Osteoblast (primary cell): ENCODE results near the gene CD8B2. TPM values are rescaled to one million over a fixed set of nuclear protein-coding genes. Genes with fewer than 3 reads are reported as not detected.
"Not testable (repeated sequence)": the region's sequence is repeated elsewhere in the genome, so short reads cannot be mapped to it uniquely, and the experiment has no call there.

Experiments
- DNase-seq: peaks from one replicate; pipeline ENCODE4 v3.0.0; 2011; ENCODE audit warnings: low spot score, mixed read lengths; ENCODE audit not compliant: insufficient read length; ENCODE audit errors: missing footprints
- H2AFZ ChIP-seq: 2 replicates; pipeline ENCODE4 v1.6.0; 2011; ENCODE audit warnings: mild to moderate bottlenecking, low read length
- H3K27ac ChIP-seq: 2 replicates; pipeline ENCODE4 v1.5.1; 2011; ENCODE audit warnings: mild to moderate bottlenecking, low read depth, low read length, moderate library complexity
- H3K27me3 ChIP-seq: 2 replicates; pipeline ENCODE4 v1.6.0; 2012; ENCODE audit warnings: mild to moderate bottlenecking, control low read depth, inconsistent platforms, low read length, moderate library complexity; ENCODE audit not compliant: insufficient read depth
- H3K36me3 ChIP-seq: 2 replicates; pipeline ENCODE4 v1.5.1; 2011; ENCODE audit warnings: mild to moderate bottlenecking, low read length, control low read depth, moderate library complexity; ENCODE audit not compliant: insufficient read depth
- H3K4me1 ChIP-seq: 2 replicates; pipeline ENCODE4 v1.5.1; 2011; ENCODE audit warnings: mild to moderate bottlenecking, low read length, control low read depth, moderate library complexity; ENCODE audit not compliant: insufficient read depth
- H3K4me2 ChIP-seq: 2 replicates; pipeline ENCODE4 v1.6.0; 2011; ENCODE audit warnings: mild to moderate bottlenecking, low read length; ENCODE audit not compliant: insufficient read depth
- H3K4me3 ChIP-seq: fragments of 200-600 bp; sonication (generic); 3 replicates; pipeline ENCODE4 v1.5.1; 2012; ENCODE audit warnings: mild to moderate bottlenecking, low read length, inconsistent platforms; ENCODE audit not compliant: insufficient read depth
- H3K79me2 ChIP-seq: 2 replicates; pipeline ENCODE4 v1.6.0; 2012; ENCODE audit warnings: mild to moderate bottlenecking, low read length, control low read depth, inconsistent platforms; ENCODE audit not compliant: insufficient read depth
- H3K9me3 ChIP-seq: 2 replicates; pipeline ENCODE4 v1.5.1; 2011; ENCODE audit warnings: low read depth, low read length, control low read depth
- H4K20me1 ChIP-seq: 2 replicates; pipeline ENCODE4 v1.6.0; 2012; ENCODE audit warnings: mild to moderate bottlenecking, low read length, control low read depth; ENCODE audit not compliant: insufficient read depth
- total RNA-seq: library from RNA; depleted of rRNA; stranded (reverse); fragments of >200 nt; gene quantifications from 2 replicates; pipeline ENCODE4 v1.2.3, GENCODE V29; 2012

Gene CD8B2
- total RNA-seq, 1 donor: not detected

- not testable (repeated sequence) for H3K4me2 ChIP-seq, H2AFZ ChIP-seq, H3K79me2 ChIP-seq, H3K27ac ChIP-seq, DNase-seq, H3K4me1 ChIP-seq, H3K4me3 ChIP-seq, H3K9me3 ChIP-seq, H3K36me3 ChIP-seq, H4K20me1 ChIP-seq, H3K27me3 ChIP-seq
Observed at GRCh38 chr2:106489701-106490100, 2.5 kb downstream of the CD8B2 start.

- H4K20me1 ChIP-seq, H3K4me1 ChIP-seq, H3K79me2 ChIP-seq, H3K9me3 ChIP-seq, H3K27ac ChIP-seq, H2AFZ ChIP-seq, H3K36me3 ChIP-seq, H3K4me3 ChIP-seq, DNase-seq, H3K4me2 ChIP-seq, H3K27me3 ChIP-seq: not testable (repeated sequence)
Observed at GRCh38 chr2:106492399-106492798, 5.2 kb downstream of the CD8B2 start.

GRCh38 chr2:106492913-106493312 lies 5.7 kb downstream of the CD8B2 start:
- H4K20me1 ChIP-seq, H3K27me3 ChIP-seq, H3K4me2 ChIP-seq, H3K9me3 ChIP-seq, H3K4me3 ChIP-seq, H2AFZ ChIP-seq, H3K4me1 ChIP-seq, H3K79me2 ChIP-seq, H3K27ac ChIP-seq, H3K36me3 ChIP-seq: not testable (repeated sequence)
- peak; percentile 23 for DNase-seq

- not testable (repeated sequence) for H3K4me1 ChIP-seq, H3K36me3 ChIP-seq, H2AFZ ChIP-seq, H3K27ac ChIP-seq, H3K27me3 ChIP-seq, H3K79me2 ChIP-seq, H3K9me3 ChIP-seq, DNase-seq, H3K4me2 ChIP-seq, H4K20me1 ChIP-seq, H3K4me3 ChIP-seq
Observed at GRCh38 chr2:106498549-106498948, 11.4 kb downstream of the CD8B2 start.

- H3K36me3 ChIP-seq, H3K4me1 ChIP-seq, H3K27ac ChIP-seq, H3K4me2 ChIP-seq, H3K4me3 ChIP-seq, H4K20me1 ChIP-seq, H3K27me3 ChIP-seq, H2AFZ ChIP-seq, DNase-seq, H3K9me3 ChIP-seq, H3K79me2 ChIP-seq: not testable (repeated sequence)
Observed at GRCh38 chr2:106500350-106500749, 13.2 kb downstream of the CD8B2 start.

GRCh38 chr2:106502351-106502750 lies 15.2 kb downstream of the CD8B2 start:
- H3K4me2 ChIP-seq, H3K36me3 ChIP-seq, H3K4me3 ChIP-seq, H3K79me2 ChIP-seq, H2AFZ ChIP-seq, H3K27me3 ChIP-seq, H3K9me3 ChIP-seq, H3K27ac ChIP-seq, DNase-seq, H4K20me1 ChIP-seq, H3K4me1 ChIP-seq: not testable (repeated sequence)

- not testable (repeated sequence) for H4K20me1 ChIP-seq, H3K9me3 ChIP-seq, H3K27ac ChIP-seq, H3K4me3 ChIP-seq, H3K4me2 ChIP-seq, H3K79me2 ChIP-seq, H3K27me3 ChIP-seq, DNase-seq, H3K4me1 ChIP-seq, H2AFZ ChIP-seq, H3K36me3 ChIP-seq
Observed at GRCh38 chr2:106504192-106504591, 17.0 kb downstream of the CD8B2 start.

GRCh38 chr2:106504787-106505186 lies 17.6 kb downstream of the CD8B2 start:
- not testable (repeated sequence) for DNase-seq, H3K27ac ChIP-seq, H3K27me3 ChIP-seq, H3K79me2 ChIP-seq, H3K9me3 ChIP-seq, H3K4me3 ChIP-seq, H3K4me1 ChIP-seq, H3K4me2 ChIP-seq, H4K20me1 ChIP-seq, H3K36me3 ChIP-seq, H2AFZ ChIP-seq

- not testable (repeated sequence) for H3K27ac ChIP-seq, H3K9me3 ChIP-seq, H3K4me3 ChIP-seq, H3K36me3 ChIP-seq, H3K79me2 ChIP-seq, H3K4me1 ChIP-seq, H2AFZ ChIP-seq, H4K20me1 ChIP-seq, H3K27me3 ChIP-seq, H3K4me2 ChIP-seq, DNase-seq
Observed at GRCh38 chr2:106506002-106506687, 19.0 kb downstream of the CD8B2 start.
